Renal cortex interstitium (tissue), 11 donors: ENCODE results near the gene TMEM242. TPM values are rescaled to one million over a fixed set of nuclear protein-coding genes. Genes with fewer than 3 reads are reported as not detected.

Experiments used
- DNase-seq, 11 donors: peaks; one replicate each; pipeline ENCODE4 v3.0.0-alpha.2; 2013; ENCODE audit warnings: low read depth in 9 of 11, low spot score in 4 of 11; ENCODE audit errors: extremely low read depth in 1 of 11
- polyA plus RNA-seq, 3 donors: library from polyadenylated mRNA; unstranded; fragments of 120-200 nt; gene quantifications; one replicate each; pipeline ENCODE4 v1.2.1, GENCODE V29; 2013; ENCODE audit not compliant: insufficient read length in 3 of 3

The TMEM242 gene
- polyA plus RNA-seq, 3 donors, result 11.1 to 13.9 (median 12.7) TPM

GRCh38 chr6:157265186-157265585, 58.1 kb downstream of the TMEM242 start:
- DNase-seq, result no peak

DNA sequence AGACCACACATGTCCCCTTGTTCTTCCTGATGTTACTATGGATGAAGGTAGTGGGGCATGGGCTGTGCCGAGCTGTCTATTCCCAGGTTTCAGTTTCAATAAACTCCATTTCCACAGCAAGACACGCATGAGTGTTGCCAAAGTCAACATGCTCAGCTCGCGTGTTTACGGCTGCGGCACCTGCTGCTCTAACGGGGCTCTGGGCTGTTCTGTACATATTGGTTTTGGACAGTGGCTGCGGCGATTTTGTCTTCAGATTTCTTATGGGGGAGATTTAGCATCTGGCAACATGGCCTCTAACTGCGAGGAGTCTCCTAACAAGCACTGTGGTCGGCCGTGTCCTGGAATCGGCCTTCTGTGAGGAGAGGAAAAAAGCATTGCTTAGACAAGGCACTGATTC, 58.6 kb downstream of the TMEM242 start:
- no peak for DNase-seq

DNA sequence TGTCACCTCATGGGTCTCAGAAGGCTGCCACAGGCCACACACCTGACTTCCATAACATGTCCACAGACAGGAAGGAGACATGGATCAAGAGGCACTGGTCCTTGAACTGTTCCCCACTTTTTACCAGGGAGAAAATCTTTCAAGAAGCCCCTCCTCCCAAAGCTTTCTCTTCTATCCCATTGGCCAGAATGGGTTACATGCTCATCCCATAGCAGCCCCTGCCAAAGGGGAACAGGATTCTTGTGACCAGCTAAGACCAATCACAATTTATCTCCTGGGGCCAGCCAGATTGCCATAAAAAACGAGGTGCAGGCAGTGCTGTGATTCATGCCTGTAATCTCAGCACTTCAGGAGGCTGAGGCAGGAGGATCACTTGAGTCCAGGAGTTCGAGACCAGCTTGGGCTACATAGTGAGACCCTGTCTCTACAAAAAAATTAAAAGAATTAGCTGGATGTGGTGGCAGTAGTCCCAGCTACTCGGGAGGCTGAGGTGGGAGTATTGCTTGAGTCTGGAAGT, 59.4 kb downstream of the TMEM242 start:
- no peak for DNase-seq

DNA sequence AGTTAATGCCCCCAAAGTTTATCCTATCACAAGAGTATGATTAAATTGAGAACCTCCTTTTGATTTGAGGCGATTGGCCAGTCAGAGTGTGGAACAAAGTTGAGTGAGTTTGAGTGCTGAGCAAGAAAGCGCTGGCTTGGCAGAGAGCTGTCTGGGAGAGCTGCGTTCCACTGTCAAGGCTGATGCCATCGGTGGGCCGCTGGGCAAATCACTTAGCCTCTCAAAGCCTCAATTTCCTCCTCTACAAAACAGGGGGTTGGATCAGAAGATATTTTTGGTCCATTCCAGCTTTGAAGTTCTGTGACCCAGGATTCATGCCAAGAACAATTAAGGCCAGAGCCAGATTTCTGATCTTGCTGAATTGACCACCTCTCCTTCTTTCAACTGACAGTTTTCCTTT, 60.2 kb downstream of the TMEM242 start:
- no peak for DNase-seq

- DNase-seq, result no peak
These were observed 61.7 kb downstream of the TMEM242 start for GRCh38 chr6:157261606-157262005.

- DNase-seq, result no peak
These were observed 62.4 kb downstream of the TMEM242 start for GRCh38 chr6:157260735-157261410.

DNA sequence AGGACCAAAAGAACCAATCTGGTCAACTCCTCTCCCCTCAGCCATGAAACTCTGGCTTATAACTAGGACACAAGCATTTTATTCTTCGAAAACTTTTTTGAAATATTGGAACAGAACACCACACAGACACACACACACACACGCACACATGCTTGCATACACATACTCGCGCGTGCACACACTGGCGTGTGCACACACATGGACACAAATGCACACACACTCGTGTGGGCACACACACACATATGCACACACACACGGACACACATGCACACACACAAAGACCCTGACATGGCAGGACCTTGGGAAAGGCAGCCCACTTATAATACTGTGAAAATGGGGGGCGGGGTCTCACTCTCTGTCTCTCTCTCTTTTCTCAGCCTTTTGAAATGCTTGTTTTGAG, 63.9 kb downstream of the TMEM242 start:
- DNase-seq, result no peak

DNA sequence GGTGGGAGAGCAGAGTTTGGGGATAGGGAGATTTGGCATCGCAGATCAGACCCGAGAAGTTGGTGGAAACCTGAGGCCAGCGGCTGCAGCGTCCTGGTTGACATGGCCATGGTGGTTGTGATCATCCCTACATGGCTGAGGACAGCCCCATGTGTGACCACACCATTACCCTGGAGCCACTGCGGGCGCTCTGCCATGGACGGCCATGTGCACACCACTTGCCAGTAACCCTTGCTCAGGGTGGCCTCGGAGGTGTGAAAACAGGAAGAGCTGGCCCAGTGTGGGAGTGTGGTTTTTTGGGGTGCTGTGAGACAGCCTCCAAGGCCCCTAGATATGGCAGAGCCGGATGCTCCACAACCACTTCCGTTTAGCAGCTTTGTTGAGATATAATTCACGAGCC, 64.4 kb downstream of the TMEM242 start:
- DNase-seq, result no peak

- no peak for DNase-seq
These were observed 68.2 kb downstream of the TMEM242 start for GRCh38 chr6:157255079-157255478.

DNA sequence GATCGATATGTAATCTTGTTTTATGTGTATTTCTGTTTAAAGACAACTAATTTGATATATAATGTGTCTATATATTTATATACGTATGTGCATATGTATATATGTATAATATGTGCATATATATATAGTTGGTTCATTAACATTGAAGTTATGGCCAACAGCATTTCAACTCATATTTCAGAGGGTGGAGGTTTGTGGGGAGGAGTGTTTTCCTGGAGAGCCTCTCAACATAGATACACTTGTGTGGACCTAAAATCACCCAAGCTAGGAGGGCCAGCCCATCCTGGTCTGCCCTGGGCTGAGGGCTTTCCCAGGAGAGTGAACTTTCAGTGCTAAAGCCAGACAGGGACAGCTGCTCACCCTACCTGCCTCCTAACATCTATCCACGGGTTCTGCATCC, 68.8 kb downstream of the TMEM242 start:
- no peak for DNase-seq

GRCh38 chr6:157253699-157254098, 69.6 kb downstream of the TMEM242 start:
- no peak for DNase-seq

DNA sequence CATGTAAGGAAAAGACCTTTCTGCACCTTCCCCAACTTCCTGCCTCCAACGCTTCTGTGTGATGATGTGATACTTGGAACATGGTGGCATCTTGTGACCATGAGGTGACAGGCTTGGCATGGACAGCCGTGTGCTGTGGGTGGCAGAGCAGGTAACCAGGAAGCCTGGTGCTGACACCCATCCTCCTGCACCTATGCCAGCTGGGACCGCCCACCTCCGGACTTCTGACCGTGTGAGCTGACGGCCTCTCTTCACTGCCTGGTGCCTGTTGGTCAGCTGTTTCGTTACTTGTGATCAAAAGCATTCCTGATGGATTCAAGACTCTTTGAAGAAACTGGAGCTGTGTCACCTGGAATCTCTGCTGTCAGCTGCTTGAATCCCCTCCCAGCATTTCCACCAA, 70.3 kb downstream of the TMEM242 start:
- DNase-seq, result no peak

- no peak for DNase-seq
These were observed 71.6 kb downstream of the TMEM242 start for GRCh38 chr6:157251586-157252247.

DNA sequence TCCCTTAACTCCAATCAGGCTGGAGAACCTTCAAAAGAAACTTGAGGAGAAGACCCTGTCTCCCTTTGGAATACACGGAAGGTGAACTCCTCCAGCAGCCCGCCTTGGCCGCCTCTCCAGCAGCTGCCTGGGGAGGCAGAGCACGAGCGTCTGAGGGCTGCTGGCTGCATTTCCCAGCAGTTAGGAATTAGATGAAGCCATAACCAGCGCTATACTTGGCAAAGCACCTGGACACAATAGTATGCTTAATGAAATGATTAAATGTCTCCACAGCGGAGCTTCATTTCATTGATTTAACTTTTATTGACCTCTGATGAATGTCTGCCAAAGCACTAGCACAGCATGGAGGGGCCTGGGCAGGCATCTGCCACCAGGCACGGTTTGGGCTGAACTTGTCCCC, 73.5 kb downstream of the TMEM242 start:
- DNase-seq, result no peak

- no peak for DNase-seq
These were observed 75.1 kb downstream of the TMEM242 start for GRCh38 chr6:157248264-157248663.

DNA sequence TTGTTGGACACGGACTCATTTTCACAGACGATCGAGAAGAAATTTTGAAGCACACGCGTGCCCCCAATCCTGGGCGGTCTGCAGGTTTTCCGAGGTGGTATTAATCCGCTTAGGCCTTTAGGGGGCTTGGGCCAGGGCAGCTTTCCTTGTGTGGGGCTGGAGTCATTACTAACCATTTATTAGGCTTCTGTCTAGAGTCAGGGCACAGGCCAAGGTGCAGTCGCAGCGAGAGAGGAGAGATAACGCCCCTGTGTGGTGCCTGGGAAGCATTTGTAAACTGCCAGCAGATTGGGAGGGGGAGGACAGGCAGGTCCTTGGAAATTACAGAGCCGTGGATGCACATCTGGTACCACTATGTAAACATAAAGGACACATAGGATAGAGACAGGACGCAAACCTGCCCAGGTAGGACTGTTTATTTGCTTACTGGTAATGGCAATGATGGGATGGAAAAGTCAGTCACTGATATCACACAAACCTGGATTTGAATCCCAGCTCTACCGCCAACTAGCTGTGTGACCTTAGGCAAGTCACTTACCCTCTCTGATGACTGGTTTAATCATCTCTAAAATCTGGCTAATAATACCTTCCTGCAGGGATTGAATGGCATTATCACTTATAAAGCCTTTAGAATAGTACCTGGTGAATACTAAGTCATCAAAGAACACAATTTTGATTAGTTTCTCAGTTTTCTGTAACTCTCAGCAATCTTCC, 76.4 kb downstream of the TMEM242 start:
- DNase-seq, result no peak

DNA sequence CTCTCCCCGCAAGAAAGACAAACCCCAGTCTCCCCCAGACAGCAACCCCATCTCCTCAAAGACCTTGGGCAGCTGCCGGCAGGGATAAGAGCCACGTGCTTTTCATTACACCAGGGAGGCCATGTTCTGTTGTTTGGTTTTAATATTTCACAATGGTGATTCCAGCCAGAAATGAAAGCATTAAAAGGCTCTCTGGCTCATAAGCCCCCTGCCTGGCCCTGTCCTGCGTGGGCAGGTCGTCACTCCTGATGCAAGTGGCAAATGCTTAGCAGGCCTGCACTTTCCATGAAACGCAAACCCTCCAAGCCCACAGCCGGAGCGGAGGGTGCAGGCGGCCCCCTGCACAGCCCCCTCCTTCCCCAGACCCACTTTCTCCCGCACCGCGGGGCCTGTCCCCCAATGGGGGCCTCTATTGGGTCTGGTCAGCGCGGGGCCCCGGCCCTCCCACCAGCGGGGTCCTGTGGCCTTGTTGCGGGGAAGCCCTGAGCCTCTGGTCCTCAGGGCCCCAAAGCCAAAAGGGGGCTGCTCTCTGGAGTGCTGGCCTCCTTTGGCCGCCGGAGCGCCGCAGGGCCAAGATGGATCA, 77.2 kb downstream of the TMEM242 start:
- DNase-seq, result no peak

DNA sequence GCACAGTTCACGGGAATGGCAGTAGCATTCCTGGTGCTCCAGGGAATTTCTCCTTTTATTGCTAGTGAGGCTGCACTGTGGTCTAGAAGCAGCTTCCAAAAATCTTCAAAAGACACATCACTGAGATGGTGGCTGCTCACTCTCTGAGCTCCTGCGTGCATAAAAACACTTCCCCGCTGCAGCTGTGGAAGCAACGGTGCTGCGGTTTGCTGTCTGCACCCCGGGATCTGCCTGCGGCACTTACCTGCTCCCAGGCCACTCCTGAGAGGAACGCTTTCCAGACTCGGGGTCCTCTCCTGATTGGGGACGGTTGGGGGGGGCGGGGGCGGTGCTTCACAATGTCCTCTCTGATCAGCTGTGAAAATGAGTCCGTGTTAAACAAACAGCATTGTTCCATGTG, 77.9 kb downstream of the TMEM242 start:
- no peak for DNase-seq

DNA sequence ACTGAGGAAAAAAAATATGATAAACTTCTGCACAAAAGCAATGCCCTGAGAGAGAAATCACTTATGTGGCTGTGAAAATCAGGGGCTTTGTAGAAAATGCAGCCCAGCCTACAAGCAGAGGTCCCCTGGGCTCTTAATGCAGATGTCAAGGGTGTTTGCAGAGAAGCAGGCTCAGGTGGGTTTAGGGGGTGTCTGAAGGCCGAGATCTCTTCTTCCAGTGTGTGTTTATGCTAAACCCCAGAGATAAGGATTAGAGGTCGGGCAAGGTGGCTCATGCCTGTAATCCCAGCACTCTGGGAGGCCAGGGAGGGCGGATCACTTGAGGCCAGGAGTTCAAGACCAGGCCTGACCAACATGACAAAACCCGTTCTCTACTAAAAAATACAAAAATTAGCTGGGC, 78.5 kb downstream of the TMEM242 start:
- no peak for DNase-seq

DNA sequence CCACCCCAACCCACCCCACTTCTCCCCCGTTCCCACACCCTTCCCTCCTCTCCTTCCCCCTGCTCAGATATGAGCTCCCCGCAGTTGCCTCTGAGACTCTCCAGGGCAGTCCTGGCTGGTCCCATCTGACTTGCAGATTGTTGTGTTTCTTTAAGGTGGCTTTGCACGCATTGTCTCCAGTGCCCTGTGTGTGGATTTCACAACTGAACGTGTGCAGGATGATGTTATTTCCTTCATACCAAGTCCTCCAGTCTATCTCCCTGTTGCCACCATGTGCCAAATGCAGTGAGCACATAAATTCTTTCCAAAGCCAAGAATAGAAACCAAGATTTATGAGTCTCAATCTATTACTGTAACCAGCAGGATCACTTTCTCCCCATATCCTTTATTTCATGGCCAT, 79.1 kb downstream of the TMEM242 start:
- no peak for DNase-seq
